ENCODE measurements around the gene FOXP4. TPM values are rescaled to one million over a fixed set of nuclear protein-coding genes. Genes with fewer than 3 reads are reported as not detected.
A peak's percentile ranks its signal among the peaks of the same experiment; 100 is the strongest.

Gene FOXP4
- total RNA-seq, 1 donor from 2014 or later, result 27.9 TPM

DNA sequence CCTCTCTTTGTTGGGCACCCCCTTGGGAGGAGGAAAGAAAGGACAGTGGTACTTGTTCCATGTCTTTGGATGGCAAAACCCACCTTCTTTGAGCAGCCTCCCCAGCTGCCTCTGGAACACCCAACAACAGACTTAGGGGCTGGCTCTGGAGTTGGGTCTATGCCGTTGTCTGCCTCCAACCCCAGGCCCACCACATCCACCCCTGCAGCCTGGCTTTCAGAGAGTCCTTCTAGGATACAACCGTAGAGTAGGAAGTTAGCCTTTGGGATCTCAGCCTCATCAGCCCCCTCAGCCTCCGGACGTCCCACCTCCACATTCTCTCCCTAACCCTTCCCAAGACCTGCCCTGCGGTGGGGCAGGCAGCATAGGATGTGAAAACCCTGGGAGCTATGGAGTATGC, 36.4 kb downstream of the FOXP4 start:
- DNase-seq, result no peak
- peaks cover 15% of the 10 kb centered on the region for H3K27me3 Mint-ChIP-seq (ENCODE audit: unreplicated experiment)
- TF ChIP-seq CTCF (IDR thresholded peaks at IDR 0.05; ENCODE audit: partially characterized antibody, unreplicated experiment), result no peak
- H3K27ac Mint-ChIP-seq (ENCODE audit: unreplicated experiment), result no peak overlapping the region
- H3K4me3 Mint-ChIP-seq (ENCODE audit: unreplicated experiment), result no peak overlapping the region
- peaks cover 52% of the 10 kb centered on the region for H3K4me1 Mint-ChIP-seq (ENCODE audit: low read depth, unreplicated experiment)
- no peaks in the 10 kb centered on the region for H3K36me3 Mint-ChIP-seq (ENCODE audit: unreplicated experiment)
- H3K9me3 Mint-ChIP-seq (ENCODE audit: unreplicated experiment), result peaks cover 7% of the 10 kb centered on the region

DNA sequence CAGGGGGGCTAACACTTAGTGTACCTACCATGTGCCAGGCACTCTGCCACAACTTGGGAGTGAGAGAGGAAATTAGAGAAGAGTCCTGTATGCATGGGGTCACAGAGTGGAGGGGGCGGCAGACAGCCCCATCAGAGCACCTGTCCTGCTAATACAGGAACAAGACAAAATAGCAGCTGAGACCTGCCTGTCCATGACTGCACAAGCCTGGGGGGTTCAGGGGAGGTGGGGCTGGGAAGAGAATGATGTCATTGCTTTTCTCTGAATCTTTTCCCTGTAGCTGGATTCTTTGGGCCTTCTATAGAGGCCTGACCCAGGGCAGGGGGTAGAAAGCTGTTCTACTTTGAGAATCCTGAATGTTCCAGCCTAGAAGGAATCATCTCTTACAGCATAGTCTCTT, 37.4 kb downstream of the FOXP4 start:
- Mint-ChIP-seq H3K27ac (ENCODE audit: unreplicated experiment) (no peak overlapping the region), H3K4me1 (ENCODE audit: low read depth, unreplicated experiment) (peaks cover 52% of the 10 kb centered on the region), H3K4me3 (ENCODE audit: unreplicated experiment) (no peak overlapping the region), H3K27me3 (ENCODE audit: unreplicated experiment) (peaks cover 9% of the 10 kb centered on the region), H3K9me3 (ENCODE audit: unreplicated experiment) (peaks cover 9% of the 10 kb centered on the region), H3K36me3 (ENCODE audit: unreplicated experiment) (no peaks in the 10 kb centered on the region)
- DNase-seq, result no peak
- TF ChIP-seq CTCF (IDR thresholded peaks at IDR 0.05; ENCODE audit: partially characterized antibody, unreplicated experiment), result no peak

GRCh38 chr6:41584205-41584604, 38.0 kb downstream of the FOXP4 start:
- H3K4me1 Mint-ChIP-seq (ENCODE audit: low read depth, unreplicated experiment), result peaks cover 49% of the 10 kb centered on the region
- no peak for DNase-seq
- H3K36me3 Mint-ChIP-seq (ENCODE audit: unreplicated experiment), result no peaks in the 10 kb centered on the region
- no peak for TF ChIP-seq CTCF (IDR thresholded peaks at IDR 0.05; ENCODE audit: partially characterized antibody, unreplicated experiment)
- H3K9me3 Mint-ChIP-seq (ENCODE audit: unreplicated experiment), result peaks cover 11% of the 10 kb centered on the region
- peaks cover 8% of the 10 kb centered on the region for H3K27me3 Mint-ChIP-seq (ENCODE audit: unreplicated experiment)
- no peak overlapping the region for H3K27ac Mint-ChIP-seq (ENCODE audit: unreplicated experiment)
- H3K4me3 Mint-ChIP-seq (ENCODE audit: unreplicated experiment), result no peak overlapping the region

DNA sequence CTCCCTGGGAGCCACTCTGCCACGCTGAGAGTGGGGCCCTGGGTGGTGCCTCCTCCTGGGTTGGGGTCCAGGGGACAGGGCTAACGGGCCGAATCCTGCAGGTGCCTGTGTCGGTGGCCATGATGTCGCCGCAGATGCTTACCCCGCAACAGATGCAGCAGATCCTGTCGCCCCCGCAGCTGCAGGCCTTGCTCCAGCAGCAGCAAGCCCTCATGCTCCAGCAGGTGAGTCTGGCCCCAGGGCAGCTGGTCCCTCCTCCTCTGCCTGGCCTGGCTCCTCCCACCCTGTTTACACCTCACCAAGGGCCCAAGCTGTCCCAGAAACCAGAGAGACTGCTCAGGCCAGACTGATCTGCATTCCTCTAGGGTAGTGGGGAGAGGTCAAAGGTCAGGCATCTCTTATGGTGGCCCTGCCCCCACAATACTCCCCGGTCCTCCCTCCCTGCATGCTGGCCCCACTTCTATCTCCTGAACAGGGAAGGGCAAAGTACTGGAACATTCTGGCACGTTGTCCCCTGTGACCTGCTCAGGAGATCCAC, 38.6 kb downstream of the FOXP4 start:
- Mint-ChIP-seq H3K4me3 (ENCODE audit: unreplicated experiment) (no peak overlapping the region), H3K27ac (ENCODE audit: unreplicated experiment) (no peak overlapping the region), H3K27me3 (ENCODE audit: unreplicated experiment) (peaks cover 8% of the 10 kb centered on the region), H3K36me3 (ENCODE audit: unreplicated experiment) (no peaks in the 10 kb centered on the region), H3K9me3 (ENCODE audit: unreplicated experiment) (peaks cover 11% of the 10 kb centered on the region), H3K4me1 (ENCODE audit: low read depth, unreplicated experiment) (peaks cover 44% of the 10 kb centered on the region)
- no peak for DNase-seq
- no peak for TF ChIP-seq CTCF (IDR thresholded peaks at IDR 0.05; ENCODE audit: partially characterized antibody, unreplicated experiment)

DNA sequence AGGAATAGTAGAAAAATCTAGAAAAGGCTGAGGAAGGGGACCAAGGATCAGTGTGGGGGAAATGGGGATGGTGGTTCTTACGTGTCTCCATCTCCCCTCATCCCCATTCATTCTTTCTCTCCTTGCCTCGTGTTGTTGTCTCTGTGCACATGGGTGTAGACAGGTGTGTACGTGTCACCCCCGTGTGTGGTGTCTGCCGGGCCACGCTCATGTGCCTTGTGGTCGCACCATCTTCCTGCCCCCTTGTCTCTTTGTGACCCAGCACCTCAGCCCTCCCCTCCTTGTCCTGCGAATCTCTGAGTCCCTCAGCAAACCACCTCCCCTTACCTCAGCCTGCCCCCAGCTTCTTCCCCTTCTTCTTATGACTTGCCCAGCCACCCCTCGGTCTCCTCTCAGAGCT, 39.4 kb downstream of the FOXP4 start:
- Mint-ChIP-seq H3K27me3 (ENCODE audit: unreplicated experiment) (peaks cover 8% of the 10 kb centered on the region), H3K27ac (ENCODE audit: unreplicated experiment) (no peak overlapping the region), H3K4me3 (ENCODE audit: unreplicated experiment) (peak overlapping the region; percentile 46), H3K36me3 (ENCODE audit: unreplicated experiment) (peaks cover 4% of the 10 kb centered on the region), H3K9me3 (ENCODE audit: unreplicated experiment) (peaks cover 13% of the 10 kb centered on the region), H3K4me1 (ENCODE audit: low read depth, unreplicated experiment) (peaks cover 41% of the 10 kb centered on the region)
- no peak for TF ChIP-seq CTCF (IDR thresholded peaks at IDR 0.05; ENCODE audit: partially characterized antibody, unreplicated experiment)
- no peak for DNase-seq
